Colon (tissue), 2 donors: Measurements from ENCODE around the gene GAL3ST3.
"Not testable (repeated sequence)": the region's sequence is repeated elsewhere in the genome, so short reads cannot be mapped to it uniquely, and the experiment has no call there.

Source experiments
- FAIRE-seq: peaks from 2 replicates; lab custom pipeline; 2012; peaks lifted over from hg19 to GRCh38; lab: Jason Lieb, UNC
- donor health status: control.
- donor health status: control.

The GAL3ST3 gene, protein sequence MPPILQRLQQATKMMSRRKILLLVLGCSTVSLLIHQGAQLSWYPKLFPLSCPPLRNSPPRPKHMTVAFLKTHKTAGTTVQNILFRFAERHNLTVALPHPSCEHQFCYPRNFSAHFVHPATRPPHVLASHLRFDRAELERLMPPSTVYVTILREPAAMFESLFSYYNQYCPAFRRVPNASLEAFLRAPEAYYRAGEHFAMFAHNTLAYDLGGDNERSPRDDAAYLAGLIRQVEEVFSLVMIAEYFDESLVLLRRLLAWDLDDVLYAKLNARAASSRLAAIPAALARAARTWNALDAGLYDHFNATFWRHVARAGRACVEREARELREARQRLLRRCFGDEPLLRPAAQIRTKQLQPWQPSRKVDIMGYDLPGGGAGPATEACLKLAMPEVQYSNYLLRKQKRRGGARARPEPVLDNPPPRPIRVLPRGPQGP

DNA sequence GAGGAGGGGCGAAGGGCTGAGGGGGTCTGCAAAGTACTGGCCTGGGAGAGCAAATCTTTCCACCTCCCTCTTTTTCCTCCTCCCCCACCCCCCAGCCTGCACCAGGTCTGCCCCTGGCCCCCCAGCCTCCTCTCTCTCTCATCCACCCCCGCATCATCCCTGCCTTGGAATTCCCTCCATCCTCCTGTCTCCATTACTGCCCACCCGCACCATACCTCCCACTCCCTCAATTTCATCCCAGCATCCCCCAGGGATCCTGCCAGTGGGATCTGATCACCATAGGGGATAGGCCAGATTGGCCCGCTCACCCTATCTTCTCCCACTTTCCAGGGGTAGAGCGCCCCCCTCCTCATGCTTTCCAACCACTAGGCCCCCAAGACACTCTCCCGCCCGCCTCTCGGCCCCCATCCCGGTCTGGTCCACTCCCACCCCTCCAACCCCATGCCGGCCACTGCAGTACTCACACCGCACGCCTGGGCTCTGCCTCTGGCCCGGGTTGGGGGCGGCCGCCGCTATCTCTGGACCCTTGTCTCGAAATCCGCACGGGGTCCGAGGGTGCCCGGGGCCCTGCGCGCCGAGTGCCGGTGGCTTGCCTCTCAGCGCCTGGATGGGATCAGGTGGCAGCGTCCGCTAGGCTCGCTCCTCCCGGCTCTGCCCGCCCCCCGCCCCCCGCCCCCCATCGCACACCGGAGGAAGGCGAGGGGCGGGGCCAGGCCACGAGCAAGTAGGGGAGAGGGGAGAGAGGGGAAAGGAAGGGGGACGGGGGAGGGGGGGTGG, at the start of gene GAL3ST3:
Gene GAL3ST3, minus strand, starts transcription at position 615 of the 777 bp plus-strand sequence. CDS start 3,746 bp downstream, outside the sequence.
- no peak for FAIRE-seq

DNA sequence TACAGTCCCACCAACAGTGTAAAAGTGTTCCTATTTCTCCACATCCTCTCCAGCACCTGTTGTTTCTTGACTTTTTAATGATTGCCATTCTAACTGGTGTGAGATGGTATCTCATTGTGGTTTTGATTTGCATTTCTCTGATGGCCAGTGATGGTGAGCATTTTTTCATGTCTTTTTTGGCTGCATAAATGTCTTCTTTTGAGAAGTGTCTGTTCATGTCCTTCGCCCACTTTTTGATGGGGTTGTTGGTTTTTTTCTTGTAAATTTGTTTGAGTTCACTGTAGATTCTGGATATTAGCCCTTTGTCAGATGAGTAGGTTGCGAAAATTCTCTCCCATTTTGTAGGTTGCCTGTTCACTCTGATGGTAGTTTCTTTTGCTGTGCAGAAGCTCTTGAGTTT, 43.2 kb upstream of the GAL3ST3 start:
- FAIRE-seq, result not testable (repeated sequence)

DNA sequence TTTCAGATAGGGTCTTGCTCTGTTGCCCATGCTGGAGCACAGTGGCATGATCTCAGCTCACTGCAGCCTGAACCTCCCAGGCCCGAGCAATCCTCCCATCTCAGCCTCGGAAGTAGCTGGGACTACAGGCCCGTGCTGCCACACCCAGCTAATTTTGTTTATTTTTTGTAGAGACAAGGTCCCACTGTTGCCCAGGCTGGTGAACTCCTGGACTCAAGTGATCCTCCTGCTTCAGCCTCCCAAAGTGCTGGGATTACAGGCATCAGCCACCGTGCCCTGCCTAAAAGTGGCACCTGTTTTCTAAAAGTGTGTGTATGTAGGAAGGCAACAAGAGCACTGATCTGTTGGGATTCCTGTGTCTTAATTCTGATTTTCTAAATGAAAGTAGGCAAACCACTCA, 41.3 kb upstream of the GAL3ST3 start:
- FAIRE-seq, result no peak

GRCh38 chr11:66089067-66089466, 40.1 kb upstream of the GAL3ST3 start:
- no peak for FAIRE-seq

- no peak for FAIRE-seq
Observed at GRCh38 chr11:66087148-66087908, 38.4 kb upstream of the GAL3ST3 start.

DNA sequence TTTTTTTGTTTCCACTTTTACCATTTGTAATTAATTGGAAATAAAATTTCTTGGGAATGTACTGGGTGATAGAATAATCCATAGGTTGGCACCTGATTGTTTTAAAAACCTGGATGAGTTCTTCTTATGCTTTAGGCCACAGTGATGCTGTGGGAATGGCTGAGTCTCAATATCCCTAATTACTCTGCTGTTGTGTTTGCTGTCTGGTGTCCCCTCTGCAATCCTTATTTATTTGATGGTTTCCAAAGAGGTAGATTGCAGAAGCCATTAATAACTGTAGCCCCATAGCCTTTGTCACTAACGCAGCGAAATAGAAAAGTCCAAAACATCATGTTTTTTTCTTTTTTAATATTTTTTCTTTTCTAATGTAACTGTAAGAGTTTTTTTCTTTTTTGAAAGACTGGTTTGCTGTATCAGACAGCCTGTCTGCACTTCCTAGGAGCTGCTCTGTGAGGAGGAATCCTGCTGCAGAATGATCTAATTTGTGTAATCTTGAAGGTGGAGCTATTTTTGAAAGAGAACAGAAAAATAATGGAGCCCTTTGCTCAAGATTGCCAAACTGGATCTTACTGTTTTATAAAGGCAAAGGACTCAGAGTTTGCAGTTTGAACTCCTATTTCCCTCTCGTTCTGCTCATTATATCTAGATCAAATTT, 36.0 kb upstream of the GAL3ST3 start:
- FAIRE-seq, result no peak

DNA sequence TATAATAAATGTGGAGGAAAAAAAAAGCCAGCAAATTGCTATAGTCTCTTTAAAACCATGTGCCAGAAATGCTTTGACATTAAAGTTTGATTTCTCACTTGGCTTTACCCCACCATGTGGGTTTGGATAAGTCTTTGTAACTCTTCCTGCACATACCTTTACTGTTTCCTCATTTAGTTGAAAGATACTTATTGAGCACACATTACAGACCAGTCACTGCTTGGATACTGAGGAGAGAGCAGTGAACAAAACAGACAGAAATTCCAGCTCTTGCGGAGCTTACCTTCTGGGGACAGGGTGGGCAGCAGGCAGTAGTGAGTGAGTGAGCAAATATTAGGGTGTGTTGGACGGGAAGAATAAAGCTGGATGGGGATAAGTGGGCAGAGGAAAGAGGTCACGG, 34.8 kb upstream of the GAL3ST3 start:
- FAIRE-seq, result no peak

DNA sequence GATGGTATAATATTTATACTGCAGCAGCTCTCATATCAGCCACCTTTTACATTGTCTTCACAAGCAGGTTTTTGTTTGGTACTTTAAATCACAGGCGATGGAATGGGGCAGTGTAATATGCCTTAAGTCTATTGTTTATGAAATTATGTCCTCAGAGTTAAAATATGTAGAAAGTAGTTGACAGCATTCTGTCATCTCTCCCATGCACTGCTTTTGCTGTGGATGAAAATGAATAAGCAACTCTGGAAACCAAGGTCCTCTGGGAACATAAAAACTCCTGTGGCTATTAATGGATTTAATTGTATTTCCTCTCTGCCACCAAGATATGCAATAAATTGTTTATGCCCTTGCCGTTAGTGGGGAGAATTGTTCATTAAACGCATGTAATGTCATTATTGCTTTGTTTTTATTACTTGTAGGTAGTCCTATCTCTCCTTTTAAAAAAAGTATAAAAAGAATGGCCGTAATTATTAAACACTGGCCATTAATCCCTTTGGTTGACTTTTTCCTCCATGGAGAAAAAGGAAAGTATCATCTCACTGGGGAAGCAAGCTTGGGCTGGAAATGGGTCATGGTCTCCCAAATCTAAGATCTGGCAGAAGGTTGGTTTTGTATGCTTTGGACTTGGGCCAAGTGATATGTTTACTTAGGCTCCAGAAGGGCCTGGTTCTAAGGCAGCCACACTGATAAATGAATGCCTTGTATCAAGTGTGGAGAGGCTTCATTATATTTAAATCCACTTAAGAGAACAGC, 34.2 kb upstream of the GAL3ST3 start:
- no peak for FAIRE-seq

DNA sequence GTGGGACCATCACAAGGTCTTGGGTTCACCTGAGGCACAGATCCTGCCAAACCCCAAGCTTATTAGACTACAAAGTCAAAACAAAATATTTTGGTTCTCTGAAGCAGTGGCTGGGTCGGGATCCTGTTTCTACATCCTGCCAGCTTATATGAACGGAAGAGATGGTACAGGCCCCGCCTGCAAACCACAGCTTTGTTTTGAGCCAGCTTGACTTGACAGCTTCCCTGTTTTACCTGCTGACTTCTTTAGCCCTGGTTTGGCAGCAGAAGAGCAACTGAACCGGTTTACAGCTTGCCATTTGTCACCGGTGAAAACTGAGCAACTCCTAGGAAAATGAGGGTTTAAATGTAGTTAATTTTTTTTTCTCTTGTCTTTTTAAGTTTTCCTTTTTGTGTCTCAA, 32.5 kb upstream of the GAL3ST3 start:
- no peak for FAIRE-seq

GRCh38 chr11:66080055-66080817, 31.3 kb upstream of the GAL3ST3 start:
- no peak for FAIRE-seq

DNA sequence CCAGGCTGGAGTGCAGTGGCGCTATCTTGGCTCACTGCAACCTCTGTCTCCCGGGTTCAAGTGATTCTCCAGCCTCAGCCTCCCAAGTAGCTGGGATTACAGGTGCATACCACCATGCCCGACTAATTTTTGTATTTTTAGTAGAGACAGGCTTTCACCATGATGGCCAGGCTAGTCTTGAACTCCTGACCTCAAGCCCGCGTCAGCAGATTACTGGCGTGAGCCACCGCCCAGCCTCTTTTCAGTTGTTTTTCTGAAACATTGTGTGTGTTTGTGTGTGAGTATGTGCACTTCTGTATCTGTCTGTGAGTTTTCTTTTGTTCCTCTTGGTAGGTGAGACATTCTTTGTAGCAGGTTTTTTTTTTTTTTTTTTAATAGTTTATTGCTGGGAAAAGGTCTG, 30.0 kb upstream of the GAL3ST3 start:
- not testable (repeated sequence) for FAIRE-seq

DNA sequence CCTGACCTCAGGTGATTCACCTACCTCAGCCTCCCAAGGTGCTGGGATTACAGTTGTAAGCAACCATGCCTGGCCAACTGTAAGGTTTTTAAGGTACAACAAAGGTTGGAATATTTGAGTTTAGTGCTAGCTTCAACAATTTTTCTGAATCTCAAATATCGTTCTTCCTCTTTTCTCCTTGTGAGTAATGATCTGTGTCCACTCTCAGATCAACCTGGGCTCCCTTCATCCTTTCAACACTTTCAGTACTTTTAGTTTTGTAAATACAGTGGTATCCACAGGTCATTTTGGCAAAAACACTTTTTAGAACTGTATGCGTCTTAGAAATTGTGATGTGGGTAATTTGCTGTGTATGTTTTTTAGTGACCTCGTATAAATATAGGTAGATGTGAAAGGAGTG, 29.0 kb upstream of the GAL3ST3 start:
- FAIRE-seq, result no peak

- FAIRE-seq, result no peak
Observed at GRCh38 chr11:66076561-66076960, 27.6 kb upstream of the GAL3ST3 start.

- no peak for FAIRE-seq
Observed at GRCh38 chr11:66075273-66075672, 26.3 kb upstream of the GAL3ST3 start.

DNA sequence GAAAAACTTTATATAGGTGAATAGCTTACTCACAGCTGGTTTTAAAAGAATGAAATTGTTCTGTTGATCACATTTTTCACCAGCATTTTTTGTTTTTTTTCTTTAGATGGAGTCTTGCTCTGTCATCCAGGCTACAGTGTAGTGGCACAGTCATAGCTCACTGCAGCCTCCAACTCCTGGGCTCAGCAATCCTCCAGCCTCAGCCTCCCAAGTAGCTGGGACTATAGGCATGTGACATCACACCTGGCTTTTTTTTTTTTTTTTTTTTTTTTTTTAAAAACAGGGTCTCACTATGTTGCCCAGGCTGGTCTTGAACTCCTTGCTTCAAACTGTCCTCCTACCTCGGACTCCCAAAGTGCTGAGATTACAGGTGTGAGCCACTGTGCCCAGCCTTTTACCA, 24.7 kb upstream of the GAL3ST3 start:
- FAIRE-seq, result no peak

DNA sequence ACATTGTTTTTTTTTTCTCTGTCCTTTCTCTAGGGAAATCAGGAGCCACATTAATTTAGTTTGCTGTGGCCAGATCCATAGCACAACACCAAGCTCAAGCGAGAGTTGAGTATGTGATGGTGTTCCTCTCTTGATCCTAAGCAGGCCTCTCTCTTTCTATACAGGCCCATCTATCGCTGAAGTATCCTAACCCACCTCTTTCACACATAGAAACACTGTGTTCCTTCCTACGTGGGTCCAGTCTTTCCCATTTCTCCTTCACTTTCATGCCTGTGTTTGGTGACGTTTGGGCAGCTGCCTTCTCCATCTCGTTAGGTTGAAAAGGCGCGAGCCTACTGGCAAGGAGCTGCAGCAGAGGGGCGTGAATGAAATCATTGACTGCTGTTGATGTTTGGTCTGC, 23.6 kb upstream of the GAL3ST3 start:
- no peak for FAIRE-seq

DNA sequence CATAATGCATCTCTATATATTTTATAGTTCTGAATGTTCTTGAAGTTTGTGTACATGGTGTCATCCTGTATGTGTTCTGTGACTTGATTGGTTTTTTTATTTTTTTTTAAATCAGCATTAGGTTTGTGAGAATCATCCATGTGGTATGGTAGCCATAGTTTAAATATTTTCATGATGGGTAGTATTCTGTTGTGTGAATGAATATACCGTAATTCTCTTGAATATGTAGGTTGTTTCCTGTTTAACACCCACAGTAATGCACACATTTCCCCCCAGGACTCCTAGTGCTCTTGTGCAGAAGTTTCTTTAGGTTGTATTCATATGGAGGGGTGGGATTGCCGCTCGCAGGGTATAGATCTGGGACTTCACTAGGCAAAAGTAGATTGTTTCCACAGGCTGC, 23.1 kb upstream of the GAL3ST3 start:
- no peak for FAIRE-seq

GRCh38 chr11:66071381-66071801, 22.4 kb upstream of the GAL3ST3 start:
- no peak for FAIRE-seq

DNA sequence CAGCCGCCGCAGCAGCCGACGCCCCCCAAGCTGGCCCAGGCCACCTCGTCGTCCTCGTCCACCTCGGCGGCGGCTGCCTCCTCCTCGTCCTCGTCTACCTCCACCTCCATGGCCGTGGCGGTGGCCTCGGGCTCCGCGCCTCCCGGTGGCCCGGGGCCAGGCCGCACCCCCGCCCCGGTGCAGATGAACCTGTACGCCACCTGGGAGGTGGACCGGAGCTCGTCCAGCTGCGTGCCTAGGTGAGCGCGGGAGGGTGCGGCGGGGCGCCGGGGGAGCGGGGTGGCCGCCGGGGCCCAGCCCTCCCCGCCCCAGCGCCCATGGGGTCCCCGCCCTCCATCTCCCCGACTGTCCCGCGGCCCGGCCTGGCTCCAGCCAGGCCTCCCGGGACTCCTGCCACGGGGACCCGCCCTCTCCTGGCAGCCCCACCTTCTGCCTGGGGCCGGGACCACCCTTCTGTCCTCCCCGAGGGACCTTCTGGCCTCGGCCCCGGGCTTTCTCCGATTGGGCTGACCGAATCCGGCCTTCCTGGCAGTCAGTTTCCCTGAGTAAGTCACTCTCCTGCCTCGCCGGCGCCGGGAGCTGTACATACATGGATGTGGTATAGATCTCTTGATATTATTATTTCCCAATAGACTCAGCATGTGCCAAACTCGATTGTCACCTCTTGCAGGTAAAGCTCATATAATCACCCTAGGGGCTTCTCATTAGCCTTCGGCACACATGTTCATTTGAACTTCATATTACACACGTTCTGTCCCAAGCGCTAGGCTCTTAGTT, 21.8 kb upstream of the GAL3ST3 start:
- FAIRE-seq, result no peak
